GM10248 (cell line): ENCODE results near the gene WIF1.

Experiments
- CTCF ChIA-PET: fragments of 300-600 bp; sonication (Branson Sonifier 250); formaldehyde crosslinking; extraction: SDS; loops from one replicate; lab custom pipeline; 2021; ENCODE audit warnings: antibody characterized with exemption; lab: Yijun Ruan, JAX
- POLR2A ChIA-PET: fragments of 350-650 bp; sonication (Branson Sonifier 250); formaldehyde crosslinking; extraction: SDS; loops from one replicate; lab custom pipeline; 2020; ENCODE audit warnings: antibody characterized with exemption; lab: Yijun Ruan, JAX
- DNase-seq: peaks from one replicate; pipeline ENCODE4 v3.0.0; 2012; ENCODE audit errors: extremely low spot score
- TF ChIP-seq, protein P1 (sequence below): IDR thresholded peaks from 2 replicates; pipeline ENCODE4 v1.5.1; 2012; ENCODE audit warnings: mild to moderate bottlenecking, low read depth; ENCODE audit errors: extremely low read depth, missing control alignments, control extremely low read depth

WIF1 gene

DNA sequence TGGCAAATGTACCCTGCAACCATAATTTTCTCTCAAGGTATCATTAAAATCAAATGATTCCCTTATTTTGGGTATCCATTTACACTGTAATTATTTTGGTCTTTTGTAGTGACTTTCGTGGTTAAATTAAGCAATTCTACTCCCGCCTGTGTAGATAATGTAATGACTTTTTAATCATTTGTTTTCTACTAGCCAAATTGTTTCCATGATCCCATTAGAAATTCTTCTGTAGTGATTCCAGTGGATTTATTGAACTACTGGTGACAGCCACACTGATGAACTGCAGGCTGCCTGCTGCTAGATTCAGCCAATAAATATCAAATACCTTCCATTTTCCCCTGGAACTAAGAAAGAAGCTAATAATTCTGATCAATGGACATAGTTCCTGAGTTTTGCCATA is 96.0 kb downstream of the WIF1 start:
- CTCF ChIA-PET, result interaction anchor here (0.8 to 1.2 kb wide), 2 partner anchors 11 to 15 kb away, joined by 3 read pairs; no protein-coding TSS in a partner anchor
- TF ChIP-seq, protein P1, sequence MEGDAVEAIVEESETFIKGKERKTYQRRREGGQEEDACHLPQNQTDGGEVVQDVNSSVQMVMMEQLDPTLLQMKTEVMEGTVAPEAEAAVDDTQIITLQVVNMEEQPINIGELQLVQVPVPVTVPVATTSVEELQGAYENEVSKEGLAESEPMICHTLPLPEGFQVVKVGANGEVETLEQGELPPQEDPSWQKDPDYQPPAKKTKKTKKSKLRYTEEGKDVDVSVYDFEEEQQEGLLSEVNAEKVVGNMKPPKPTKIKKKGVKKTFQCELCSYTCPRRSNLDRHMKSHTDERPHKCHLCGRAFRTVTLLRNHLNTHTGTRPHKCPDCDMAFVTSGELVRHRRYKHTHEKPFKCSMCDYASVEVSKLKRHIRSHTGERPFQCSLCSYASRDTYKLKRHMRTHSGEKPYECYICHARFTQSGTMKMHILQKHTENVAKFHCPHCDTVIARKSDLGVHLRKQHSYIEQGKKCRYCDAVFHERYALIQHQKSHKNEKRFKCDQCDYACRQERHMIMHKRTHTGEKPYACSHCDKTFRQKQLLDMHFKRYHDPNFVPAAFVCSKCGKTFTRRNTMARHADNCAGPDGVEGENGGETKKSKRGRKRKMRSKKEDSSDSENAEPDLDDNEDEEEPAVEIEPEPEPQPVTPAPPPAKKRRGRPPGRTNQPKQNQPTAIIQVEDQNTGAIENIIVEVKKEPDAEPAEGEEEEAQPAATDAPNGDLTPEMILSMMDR, result no peak
- no peak for DNase-seq
- POLR2A ChIA-PET, result no interaction called here

DNA sequence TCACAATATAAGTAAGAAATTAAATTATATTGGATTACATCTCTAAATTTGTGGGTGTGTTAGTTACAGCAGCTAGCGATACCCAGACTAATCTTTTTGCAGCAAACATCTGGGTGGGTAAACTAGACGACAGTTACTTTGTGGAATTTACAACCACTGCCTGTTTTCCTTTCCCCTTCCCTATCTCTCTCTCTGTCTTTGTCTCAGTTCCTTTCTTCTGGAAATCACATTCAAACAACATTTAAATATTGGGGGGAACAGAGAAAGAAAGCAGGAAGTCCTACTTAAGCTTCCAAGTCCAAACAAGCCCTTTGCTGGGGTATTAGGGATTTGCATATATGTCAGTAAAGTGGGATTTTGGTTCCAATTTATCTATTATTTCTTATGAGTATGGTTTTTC is 97.6 kb downstream of the WIF1 start:
- TF ChIP-seq, protein P1, result no peak
- no peak for DNase-seq
- CTCF ChIA-PET, result interaction anchor here (1.5 kb wide), 1 partner anchor 14 kb away, joined by 3 read pairs; no protein-coding TSS in a partner anchor
- POLR2A ChIA-PET, result no interaction called here

DNA sequence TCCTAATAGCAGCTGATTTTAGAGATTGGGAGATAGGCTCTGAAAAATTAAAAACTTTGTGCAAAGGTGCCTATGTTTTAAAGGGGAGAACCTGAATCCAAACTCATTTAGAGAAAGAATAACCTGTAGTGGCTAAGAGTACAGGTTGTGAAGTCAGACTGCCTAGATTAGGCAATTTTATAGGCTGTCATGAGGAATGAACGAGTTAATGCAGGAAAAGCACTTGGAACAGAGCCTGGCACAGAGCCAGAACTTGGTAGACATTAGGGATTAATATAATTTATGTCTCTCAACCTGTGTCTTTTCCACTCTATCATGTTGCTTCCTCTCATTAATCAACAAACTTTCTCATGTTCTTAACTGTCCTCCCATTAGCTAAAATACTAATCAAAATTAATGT is 98.1 kb downstream of the WIF1 start:
- CTCF ChIA-PET, result interaction anchor here (1.5 kb wide), 1 partner anchor 13 kb away, joined by 3 read pairs; no protein-coding TSS in a partner anchor
- no peak for DNase-seq
- TF ChIP-seq, protein P1, result no peak
- POLR2A ChIA-PET, result no interaction called here

DNA sequence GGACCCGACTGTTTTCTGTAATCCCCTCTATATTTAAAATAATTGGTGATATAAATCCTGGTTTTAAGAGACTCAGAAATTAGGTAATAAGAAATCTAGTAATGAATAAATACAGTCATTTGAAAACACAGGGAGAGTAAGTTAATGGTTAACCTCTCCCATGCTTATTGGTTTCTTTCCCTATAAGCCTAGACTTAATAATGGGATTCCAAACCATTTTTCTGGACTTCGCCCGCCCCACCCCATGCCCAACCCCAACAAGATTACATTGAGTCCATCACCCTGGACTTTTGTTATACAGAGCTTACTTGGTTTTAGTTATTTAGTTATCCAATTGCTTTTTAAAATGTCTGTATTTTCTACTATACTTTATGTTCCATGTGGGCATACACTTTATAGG is 98.7 kb downstream of the WIF1 start:
- no peak for DNase-seq
- POLR2A ChIA-PET, result no interaction called here
- TF ChIP-seq, protein P1, result no peak
- CTCF ChIA-PET, result no interaction called here

DNA sequence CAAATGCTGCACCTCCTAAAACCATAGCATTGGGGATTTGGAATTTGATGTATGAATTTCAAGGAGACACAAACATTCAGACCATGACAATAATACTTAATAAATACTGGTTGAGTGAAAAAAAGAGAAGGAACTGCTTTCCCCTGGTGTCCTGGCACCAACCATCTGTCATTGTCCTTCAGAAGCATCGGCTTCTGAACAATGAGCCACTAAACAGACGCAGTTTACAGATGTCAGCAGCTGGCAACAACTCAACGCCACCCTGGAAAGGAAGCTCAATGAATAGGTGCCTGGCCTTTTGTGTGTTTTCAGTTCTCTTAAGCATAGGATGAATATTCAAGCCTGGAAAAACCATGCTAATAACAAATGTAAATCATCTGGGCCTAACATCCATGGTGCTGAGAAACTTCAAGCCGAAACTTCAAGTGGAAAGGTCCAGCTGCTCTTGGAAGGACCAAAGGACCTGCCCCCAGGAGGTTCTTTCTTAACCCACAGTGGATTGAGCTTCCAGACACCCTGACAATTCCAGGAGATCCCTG is 101.3 kb downstream of the WIF1 start:
- POLR2A ChIA-PET, result no interaction called here
- CTCF ChIA-PET, result no interaction called here
- no peak for DNase-seq
- TF ChIP-seq, protein P1, result no peak

DNA sequence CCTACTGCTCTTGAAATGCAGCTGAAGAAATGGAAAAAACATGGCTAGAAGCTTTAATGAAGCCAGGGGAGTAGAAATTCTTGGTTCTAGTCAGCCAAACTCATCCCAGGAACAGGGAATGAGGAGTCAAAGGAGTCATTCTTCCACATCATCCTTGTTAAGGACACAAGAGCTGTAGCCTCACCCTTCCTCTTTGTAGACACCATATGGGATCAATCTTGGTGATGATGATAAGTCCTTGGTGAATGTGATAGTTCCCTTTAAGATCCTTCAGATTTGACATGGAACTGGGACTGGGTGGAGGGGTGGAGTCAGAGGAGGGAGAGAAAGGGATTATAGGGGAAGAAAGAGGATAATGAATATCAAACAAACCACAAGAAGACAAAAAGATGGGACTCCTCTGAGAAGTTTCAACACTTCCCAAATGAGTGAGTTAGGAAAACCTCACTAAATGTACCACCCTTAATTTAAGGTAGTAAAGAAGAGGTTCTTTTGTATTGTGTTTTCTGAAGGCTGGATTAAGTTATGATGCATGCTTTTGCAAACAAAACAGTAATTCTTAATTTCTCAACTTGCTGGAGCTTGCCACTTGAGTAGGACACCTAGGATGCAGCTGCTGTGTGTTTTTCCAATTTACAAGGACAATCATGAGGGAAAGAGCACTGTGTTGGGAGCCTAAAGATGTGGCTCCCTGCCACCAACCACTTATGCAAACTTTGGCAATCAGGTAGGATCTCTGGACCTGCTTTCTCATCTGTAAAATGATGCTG is 104.0 kb downstream of the WIF1 start:
- TF ChIP-seq, protein P1, result no peak
- DNase-seq, result no peak
- ChIA-PET POLR2A (no interaction called here), CTCF (no interaction called here)
